Lower leg skin (tissue), 4 donors: ENCODE measurements around the gene PI3. TPM values are rescaled to one million over a fixed set of nuclear protein-coding genes. Genes with fewer than 3 reads are reported as not detected.

ENCODE experiments used
- DNase-seq, 2 donors: peaks; one replicate each; pipeline ENCODE4 v3.0.0-alpha.2; 2019; ENCODE audit warnings: low spot score in 2 of 2
- H3K4me3 ChIP-seq: fragments of 200-600 bp; sonication (generic); 2 replicates; pipeline ENCODE4 v1.5.1; 2017; ENCODE audit warnings: mild to moderate bottlenecking, low read depth; ENCODE audit not compliant: poor library complexity, severe bottlenecking
- CTCF ChIP-seq, 3 donors: fragments of 450-650 bp; IDR thresholded peaks; one replicate each; pipeline ENCODE4 v1.5.1; 2016; ENCODE audit warnings: antibody characterized with exemption in 3 of 3, mild to moderate bottlenecking in 3 of 3, moderate library complexity in 2 of 3
- POLR2A ChIP-seq, 2 donors: fragments of 450-650 bp; IDR thresholded peaks; one replicate each; pipeline ENCODE4 v1.6.1; 2016 to 2017; ENCODE audit warnings: antibody characterized with exemption in 2 of 2, mild to moderate bottlenecking in 1 of 2, moderate library complexity in 1 of 2
- WGBS, 2 donors: methylation state at CpG; one replicate each; pipeline ENCODE4 v1.1.5; 2018; 5-methylcytosine and 5-hydroxymethylcytosine counted together
- intact Hi-C: fragments of 100-400 bp; cut with DNase I; formaldehyde crosslinking; loops from one replicate; pipeline ENCODE4 v1.15.0; 2023; ENCODE audit warnings: low total_unique reads
- total RNA-seq, 4 donors: library from RNA; depleted of rRNA; stranded (reverse); fragments of >200 nt; gene quantifications; one replicate each; pipeline ENCODE4 v1.1.0, GENCODE V29; 2016

The PI3 gene
- total RNA-seq, 4 donors from 2014 or later = 0.76 to 62.6 (median 5.2) TPM

DNA sequence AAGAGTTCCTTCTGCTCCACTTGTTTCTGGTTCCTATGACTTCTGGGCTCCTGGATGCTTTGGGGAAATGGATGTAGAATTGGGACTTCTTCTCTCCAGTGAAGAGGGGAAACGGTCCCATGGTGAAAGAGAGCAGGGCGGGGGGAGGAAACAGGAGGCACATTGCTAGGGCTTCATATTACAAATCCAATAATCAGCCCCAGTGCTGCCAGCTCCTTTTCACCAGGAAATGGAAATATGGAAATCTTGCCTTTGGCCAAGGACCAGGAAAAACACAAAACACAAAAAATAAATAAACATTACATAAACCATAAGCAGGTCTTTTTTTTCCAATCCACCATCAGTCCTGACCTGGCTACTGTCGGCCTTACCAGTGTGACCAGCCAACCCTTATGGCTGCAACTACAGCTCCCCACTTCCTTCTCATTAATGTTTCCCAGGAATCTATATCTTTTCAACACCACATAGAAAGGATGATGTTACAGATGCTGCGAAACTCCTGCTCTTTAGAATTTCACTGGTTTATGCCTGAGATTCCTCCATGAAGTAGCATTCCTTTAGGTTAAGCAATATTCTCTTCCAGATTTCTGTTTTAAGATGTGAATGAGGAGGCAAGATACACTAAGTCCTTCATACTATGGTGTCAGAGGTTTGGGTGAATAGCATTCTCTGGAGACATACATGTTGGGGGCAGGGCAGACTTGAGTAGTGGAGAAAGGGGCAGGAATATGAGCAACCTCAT, 2.0 kb downstream of the PI3 start:
- WGBS, 2 donors = 70 to 73% methylated on average over 4 of the region's 4 CpGs
- intact Hi-C loops = no loop called here

GRCh38 chr20:45179166-45179565, 4.5 kb downstream of the PI3 start:
- intact Hi-C loops = no loop called here
- no peak overlapping the region for H3K4me3 ChIP-seq
- TF ChIP-seq POLR2A (IDR thresholded peaks at IDR 0.05) = no peak
- TF ChIP-seq CTCF (IDR thresholded peaks at IDR 0.05) = no peak
- DNase-seq = no peak
- WGBS, 2 donors = 64 to 72% methylated on average over 2 of the region's 2 CpGs

More for the DNA sequence above, 2.0 kb downstream of the PI3 start:
- no peak for DNase-seq
- no peak for TF ChIP-seq CTCF (IDR thresholded peaks at IDR 0.05)
- TF ChIP-seq POLR2A (IDR thresholded peaks at IDR 0.05) = no peak
- no peak overlapping the region for H3K4me3 ChIP-seq

GRCh38 chr20:45181639-45182038, 6.9 kb downstream of the PI3 start:
- TF ChIP-seq CTCF (IDR thresholded peaks at IDR 0.05) = no peak
- TF ChIP-seq POLR2A (IDR thresholded peaks at IDR 0.05) = no peak
- WGBS, 2 donors = 50 to 54% methylated on average over 2 of the region's 2 CpGs
- no peak overlapping the region for H3K4me3 ChIP-seq
- no peak for DNase-seq
- intact Hi-C loops = no loop called here

GRCh38 chr20:45183084-45183483, 8.4 kb downstream of the PI3 start:
- DNase-seq = no peak
- WGBS, 2 donors = 87 to 90% methylated on average over 2 of the region's 2 CpGs
- H3K4me3 ChIP-seq = no peak overlapping the region
- no peak for TF ChIP-seq CTCF (IDR thresholded peaks at IDR 0.05)
- intact Hi-C loops = no loop called here

- DNase-seq = no peak
- intact Hi-C loops = no loop called here
- no peak overlapping the region for H3K4me3 ChIP-seq
- TF ChIP-seq CTCF (IDR thresholded peaks at IDR 0.05) (no peak), POLR2A (IDR thresholded peaks at IDR 0.05) (no peak)
- 77 to 88% methylated on average over 1 to 2 of the region's 2 CpGs for WGBS, 2 donors
Observed at GRCh38 chr20:45187693-45188092, 13.0 kb downstream of the PI3 start.
